HEK293 (cell line): ENCODE measurements around the gene PMF1.

ENCODE experiments used
- CTCF ChIA-PET: fragments of 350-600 bp; formaldehyde crosslinking; extraction: SDS; loops from one replicate; lab custom pipeline; 2021; ENCODE audit warnings: antibody characterized with exemption; lab: Yijun Ruan, JAX
- POLR2A ChIA-PET: fragments of 300-600 bp; formaldehyde crosslinking; extraction: SDS; loops from one replicate; lab custom pipeline; 2020; ENCODE audit warnings: antibody characterized with exemption, inconsistent platforms; lab: Yijun Ruan, JAX
- H3K27ac ChIP-seq: fragments of 200-500 bp; sonication (Bioruptor generic); 2 replicates; pipeline ENCODE4 v1.5.1; 2014; ENCODE audit warnings: low read depth, low read length, control low read depth, inconsistent platforms; ENCODE audit errors: extremely low read depth
- H3K36me3 ChIP-seq, 2 experiments: fragments of 200-500 bp in 1 of 2; sonication (Bioruptor generic) in 1 of 2; 1 replicate in 1 of 2; 2 replicates in 1 of 2; pipeline ENCODE4 v1.5.1; 2014 to 2017; ENCODE audit warnings: inconsistent platforms in 2 of 2, low read length in 2 of 2; ENCODE audit not compliant: control insufficient read depth in 2 of 2, insufficient read depth in 1 of 2
- H3K4me1 ChIP-seq: fragments of 200-500 bp; sonication (Bioruptor generic); 2 replicates; pipeline ENCODE4 v1.5.1; 2014; ENCODE audit warnings: mild to moderate bottlenecking, low read length, inconsistent platforms; ENCODE audit not compliant: control insufficient read depth, insufficient read depth
- H3K4me3 ChIP-seq: 2 replicates; pipeline ENCODE4 v1.5.1; 2011; ENCODE audit warnings: low read depth, mild to moderate bottlenecking, control low read depth, low read length, moderate library complexity
- H3K9me3 ChIP-seq: fragments of 200-500 bp; sonication (Bioruptor generic); 2 replicates; pipeline ENCODE4 v1.5.1; 2014; ENCODE audit warnings: low read depth, low read length, inconsistent platforms; ENCODE audit not compliant: control insufficient read depth, insufficient read depth
- HOXD13 ChIP-seq: sonication (generic); formaldehyde crosslinking; IDR thresholded peaks from 2 replicates; pipeline ENCODE4 v1.8.0; 2022; ENCODE audit warnings: missing genetic modification reagents, borderline replicate concordance
- IKZF3 ChIP-seq: fragments of 450-650 bp; IDR thresholded peaks from 2 replicates; pipeline ENCODE4 v1.5.0; 2018; ENCODE audit warnings: missing biosample characterization, mild to moderate bottlenecking, missing genetic modification characterization, moderate library complexity
- ZBTB1 ChIP-seq: fragments of 450-650 bp; formaldehyde crosslinking; IDR thresholded peaks from 2 replicates; pipeline ENCODE4 v1.5.1; 2016; ENCODE audit warnings: missing biosample characterization, missing genetic modification characterization
- ZNF221 ChIP-seq: fragments of 450-650 bp; formaldehyde crosslinking; IDR thresholded peaks from 2 replicates; pipeline ENCODE4 v1.5.1; 2017; ENCODE audit warnings: missing biosample characterization, missing genetic modification characterization, borderline replicate concordance
- ZNF24 ChIP-seq: fragments of 450-650 bp; formaldehyde crosslinking; IDR thresholded peaks from 2 replicates; pipeline ENCODE4 v1.5.1; 2016; ENCODE audit warnings: missing biosample characterization, missing genetic modification characterization
- ZNF266 ChIP-seq: fragments of 450-650 bp; formaldehyde crosslinking; IDR thresholded peaks from 2 replicates; pipeline ENCODE4 v1.5.1; 2016; ENCODE audit warnings: missing biosample characterization, missing genetic modification characterization, low read depth
- ZNF416 ChIP-seq: fragments of 450-650 bp; formaldehyde crosslinking; IDR thresholded peaks from 2 replicates; pipeline ENCODE4 v1.5.1; 2016; ENCODE audit warnings: missing biosample characterization, missing genetic modification characterization
- ZNF510 ChIP-seq: fragments of 450-650 bp; formaldehyde crosslinking; IDR thresholded peaks from 2 replicates; pipeline ENCODE4 v1.5.1; 2018; ENCODE audit warnings: mild to moderate bottlenecking, missing genetic modification characterization, missing biosample characterization; ENCODE audit not compliant: insufficient replicate concordance
- ZNF560 ChIP-seq: fragments of 450-650 bp; formaldehyde crosslinking; IDR thresholded peaks from 2 replicates; pipeline ENCODE4 v1.5.1; 2017; ENCODE audit warnings: missing biosample characterization, missing genetic modification characterization, borderline replicate concordance
- ZNF600 ChIP-seq: fragments of 450-650 bp; formaldehyde crosslinking; IDR thresholded peaks from 2 replicates; pipeline ENCODE4 v1.5.1; 2016; ENCODE audit warnings: missing biosample characterization, missing genetic modification characterization
- ZNF621 ChIP-seq: fragments of 450-650 bp; formaldehyde crosslinking; IDR thresholded peaks from 2 replicates; pipeline ENCODE4 v1.5.1; 2017; ENCODE audit warnings: missing biosample characterization, missing genetic modification characterization
- ZNF701 ChIP-seq: fragments of 450-650 bp; formaldehyde crosslinking; IDR thresholded peaks from 2 replicates; pipeline ENCODE4 v1.5.1; 2016; ENCODE audit warnings: missing biosample characterization, missing genetic modification characterization
- ZNF777 ChIP-seq: fragments of 450-650 bp; formaldehyde crosslinking; IDR thresholded peaks from 2 replicates; pipeline ENCODE4 v1.5.1; 2017; ENCODE audit warnings: missing biosample characterization, missing genetic modification characterization, borderline replicate concordance
- ZNF792 ChIP-seq: fragments of 450-650 bp; formaldehyde crosslinking; IDR thresholded peaks from 2 replicates; pipeline ENCODE4 v1.5.1; 2016; ENCODE audit warnings: missing biosample characterization, missing genetic modification characterization
- TF ChIP-seq, protein P1 (sequence below): fragments of 450-650 bp; formaldehyde crosslinking; optimal IDR thresholded peaks from 2 replicates; pipeline ENCODE3; 2016; ENCODE audit warnings: missing biosample characterization, mild to moderate bottlenecking, missing genetic modification characterization
- TF ChIP-seq, protein P2 (sequence below): fragments of 450-650 bp; formaldehyde crosslinking; IDR thresholded peaks from 2 replicates; pipeline ENCODE4 v1.5.1; 2016; ENCODE audit warnings: missing biosample characterization, missing genetic modification characterization, low read depth
- TF ChIP-seq, protein P3 (sequence below): fragments of 450-650 bp; formaldehyde crosslinking; IDR thresholded peaks from 2 replicates; pipeline ENCODE4 v1.5.1; 2016; ENCODE audit warnings: missing biosample characterization, missing genetic modification characterization
- TF ChIP-seq, protein P4 (sequence below): fragments of 450-650 bp; formaldehyde crosslinking; IDR thresholded peaks from 2 replicates; pipeline ENCODE4 v1.5.1; 2017; ENCODE audit warnings: missing biosample characterization, mild to moderate bottlenecking, missing genetic modification characterization, moderate library complexity
- TF ChIP-seq, protein P5 (sequence below): fragments of 450-650 bp; formaldehyde crosslinking; IDR thresholded peaks from 2 replicates; pipeline ENCODE4 v1.5.1; 2016; ENCODE audit warnings: missing biosample characterization, missing genetic modification characterization
- TF ChIP-seq, protein P6 (sequence below): fragments of 450-650 bp; formaldehyde crosslinking; IDR thresholded peaks from 2 replicates; pipeline ENCODE4 v1.5.1; 2016; ENCODE audit warnings: missing biosample characterization, missing genetic modification characterization
- TF ChIP-seq, protein P7 (sequence below): fragments of 450-650 bp; formaldehyde crosslinking; IDR thresholded peaks from 2 replicates; pipeline ENCODE4 v1.5.1; 2016; ENCODE audit warnings: missing biosample characterization, missing genetic modification characterization
- TF ChIP-seq, protein P8 (sequence below): fragments of 450-650 bp; formaldehyde crosslinking; IDR thresholded peaks from 2 replicates; pipeline ENCODE4 v1.5.1; 2016; ENCODE audit warnings: missing biosample characterization, missing genetic modification characterization, borderline replicate concordance

Gene PMF1

DNA sequence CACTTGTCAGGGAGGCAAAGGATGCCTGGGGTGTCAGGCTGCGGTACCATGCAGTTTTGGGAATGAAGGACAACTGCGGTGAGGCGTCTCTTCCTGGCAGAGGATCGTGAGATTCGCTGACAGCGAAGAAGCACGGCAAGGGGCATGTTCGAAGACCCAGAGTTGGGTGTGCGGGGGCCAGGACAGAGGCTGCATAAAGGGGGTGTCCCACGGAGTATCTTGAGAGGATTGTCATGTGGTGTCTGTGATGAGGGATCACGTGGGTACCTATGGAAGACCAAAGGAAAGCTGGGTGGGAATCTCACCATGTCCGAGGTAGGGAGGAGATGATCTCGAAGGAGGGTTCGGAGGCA is 18.5 kb upstream of the PMF1 start (continued):
- TF ChIP-seq, protein P1, sequence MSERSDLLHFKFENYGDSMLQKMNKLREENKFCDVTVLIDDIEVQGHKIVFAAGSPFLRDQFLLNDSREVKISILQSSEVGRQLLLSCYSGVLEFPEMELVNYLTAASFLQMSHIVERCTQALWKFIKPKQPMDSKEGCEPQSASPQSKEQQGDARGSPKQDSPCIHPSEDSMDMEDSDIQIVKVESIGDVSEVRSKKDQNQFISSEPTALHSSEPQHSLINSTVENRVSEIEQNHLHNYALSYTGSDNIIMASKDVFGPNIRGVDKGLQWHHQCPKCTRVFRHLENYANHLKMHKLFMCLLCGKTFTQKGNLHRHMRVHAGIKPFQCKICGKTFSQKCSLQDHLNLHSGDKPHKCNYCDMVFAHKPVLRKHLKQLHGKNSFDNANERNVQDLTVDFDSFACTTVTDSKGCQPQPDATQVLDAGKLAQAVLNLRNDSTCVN (tag by site-specific recombination) = no peak
- TF ChIP-seq ZNF600 (tag by site-specific recombination) = no peak
- no peak for TF ChIP-seq ZBTB1 (tag by site-specific recombination)
- no peak for TF ChIP-seq ZNF701 (tag by site-specific recombination)
- TF ChIP-seq ZNF221 = no peak
- no peak for TF ChIP-seq ZNF416
- TF ChIP-seq, protein P2, sequence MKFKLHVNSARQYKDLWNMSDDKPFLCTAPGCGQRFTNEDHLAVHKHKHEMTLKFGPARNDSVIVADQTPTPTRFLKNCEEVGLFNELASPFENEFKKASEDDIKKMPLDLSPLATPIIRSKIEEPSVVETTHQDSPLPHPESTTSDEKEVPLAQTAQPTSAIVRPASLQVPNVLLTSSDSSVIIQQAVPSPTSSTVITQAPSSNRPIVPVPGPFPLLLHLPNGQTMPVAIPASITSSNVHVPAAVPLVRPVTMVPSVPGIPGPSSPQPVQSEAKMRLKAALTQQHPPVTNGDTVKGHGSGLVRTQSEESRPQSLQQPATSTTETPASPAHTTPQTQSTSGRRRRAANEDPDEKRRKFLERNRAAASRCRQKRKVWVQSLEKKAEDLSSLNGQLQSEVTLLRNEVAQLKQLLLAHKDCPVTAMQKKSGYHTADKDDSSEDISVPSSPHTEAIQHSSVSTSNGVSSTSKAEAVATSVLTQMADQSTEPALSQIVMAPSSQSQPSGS = no peak
- TF ChIP-seq, protein P3, sequence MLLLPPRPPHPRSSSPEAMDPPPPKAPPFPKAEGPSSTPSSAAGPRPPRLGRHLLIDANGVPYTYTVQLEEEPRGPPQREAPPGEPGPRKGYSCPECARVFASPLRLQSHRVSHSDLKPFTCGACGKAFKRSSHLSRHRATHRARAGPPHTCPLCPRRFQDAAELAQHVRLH (tag by site-specific recombination) = 0 out of 2 replicates have a peak, but pooled peaks have one; percentile 3
- 0 out of 2 replicates have a peak, but pooled peaks have one; percentile 31 for TF ChIP-seq ZNF777 (tag by site-specific recombination)
- 0 out of 2 replicates have a peak, but pooled peaks have one; percentile 33 for TF ChIP-seq ZNF24 (tag by site-specific recombination)
- TF ChIP-seq ZNF510 (tag by site-specific recombination) = no peak
- no peak for TF ChIP-seq IKZF3 (tag by site-specific recombination)

DNA sequence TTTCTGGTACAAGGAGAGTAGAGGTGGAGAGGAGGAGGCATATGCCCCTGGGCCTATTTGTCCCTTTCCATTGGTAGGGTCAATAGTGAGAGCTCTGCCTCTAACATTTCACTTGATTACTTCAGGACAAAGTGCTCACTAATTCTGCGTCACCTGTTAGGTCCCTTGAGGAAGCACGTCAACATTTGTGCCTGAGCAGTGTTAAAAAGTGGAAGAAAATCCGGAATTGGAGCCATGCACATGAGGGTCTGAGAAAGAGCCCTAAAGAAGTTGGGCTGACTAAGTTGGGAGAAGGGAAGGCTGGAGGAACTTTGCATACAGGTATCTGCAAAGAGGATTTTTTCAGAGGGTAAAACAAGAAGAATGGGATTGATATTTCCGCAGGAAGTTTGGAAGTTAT is 17.0 kb upstream of the PMF1 start:
- Histone ChIP-seq H3K36me3 (peaks cover 0 to 46% of the 10 kb centered on the region in 2 experiments; a peak in 1 of 3 replicates), H3K4me3 (no peak overlapping the region), H3K4me1 (peaks cover 3% of the 10 kb centered on the region; the same call in 1 of the 2 replicates), H3K27ac (no peak overlapping the region), H3K9me3 (no peaks in the 10 kb centered on the region)
- TF ChIP-seq ZNF621 (tag by site-specific recombination) (no peak), ZNF792 (no peak), HOXD13 (no peak), ZNF560 (tag by site-specific recombination) (no peak), ZNF266 (no peak)
- TF ChIP-seq, protein P4, sequence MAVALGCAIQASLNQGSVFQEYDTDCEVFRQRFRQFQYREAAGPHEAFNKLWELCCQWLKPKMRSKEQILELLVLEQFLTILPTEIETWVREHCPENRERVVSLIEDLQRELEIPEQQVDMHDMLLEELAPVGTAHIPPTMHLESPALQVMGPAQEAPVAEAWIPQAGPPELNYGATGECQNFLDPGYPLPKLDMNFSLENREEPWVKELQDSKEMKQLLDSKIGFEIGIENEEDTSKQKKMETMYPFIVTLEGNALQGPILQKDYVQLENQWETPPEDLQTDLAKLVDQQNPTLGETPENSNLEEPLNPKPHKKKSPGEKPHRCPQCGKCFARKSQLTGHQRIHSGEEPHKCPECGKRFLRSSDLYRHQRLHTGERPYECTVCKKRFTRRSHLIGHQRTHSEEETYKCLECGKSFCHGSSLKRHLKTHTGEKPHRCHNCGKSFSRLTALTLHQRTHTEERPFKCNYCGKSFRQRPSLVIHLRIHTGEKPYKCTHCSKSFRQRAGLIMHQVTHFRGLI (tag by site-specific recombination) = no peak
- TF ChIP-seq, protein P5, sequence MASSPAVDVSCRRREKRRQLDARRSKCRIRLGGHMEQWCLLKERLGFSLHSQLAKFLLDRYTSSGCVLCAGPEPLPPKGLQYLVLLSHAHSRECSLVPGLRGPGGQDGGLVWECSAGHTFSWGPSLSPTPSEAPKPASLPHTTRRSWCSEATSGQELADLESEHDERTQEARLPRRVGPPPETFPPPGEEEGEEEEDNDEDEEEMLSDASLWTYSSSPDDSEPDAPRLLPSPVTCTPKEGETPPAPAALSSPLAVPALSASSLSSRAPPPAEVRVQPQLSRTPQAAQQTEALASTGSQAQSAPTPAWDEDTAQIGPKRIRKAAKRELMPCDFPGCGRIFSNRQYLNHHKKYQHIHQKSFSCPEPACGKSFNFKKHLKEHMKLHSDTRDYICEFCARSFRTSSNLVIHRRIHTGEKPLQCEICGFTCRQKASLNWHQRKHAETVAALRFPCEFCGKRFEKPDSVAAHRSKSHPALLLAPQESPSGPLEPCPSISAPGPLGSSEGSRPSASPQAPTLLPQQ (tag by site-specific recombination) = no peak
- TF ChIP-seq, protein P6, sequence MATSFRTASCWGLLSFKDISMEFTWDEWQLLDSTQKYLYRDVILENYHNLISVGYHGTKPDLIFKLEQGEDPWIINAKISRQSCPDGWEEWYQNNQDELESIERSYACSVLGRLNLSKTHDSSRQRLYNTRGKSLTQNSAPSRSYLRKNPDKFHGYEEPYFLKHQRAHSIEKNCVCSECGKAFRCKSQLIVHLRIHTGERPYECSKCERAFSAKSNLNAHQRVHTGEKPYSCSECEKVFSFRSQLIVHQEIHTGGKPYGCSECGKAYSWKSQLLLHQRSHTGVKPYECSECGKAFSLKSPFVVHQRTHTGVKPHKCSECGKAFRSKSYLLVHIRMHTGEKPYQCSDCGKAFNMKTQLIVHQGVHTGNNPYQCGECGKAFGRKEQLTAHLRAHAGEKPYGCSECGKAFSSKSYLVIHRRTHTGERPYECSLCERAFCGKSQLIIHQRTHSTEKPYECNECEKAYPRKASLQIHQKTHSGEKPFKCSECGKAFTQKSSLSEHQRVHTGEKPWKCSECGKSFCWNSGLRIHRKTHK (tag by site-specific recombination) = no peak
- TF ChIP-seq, protein P7, sequence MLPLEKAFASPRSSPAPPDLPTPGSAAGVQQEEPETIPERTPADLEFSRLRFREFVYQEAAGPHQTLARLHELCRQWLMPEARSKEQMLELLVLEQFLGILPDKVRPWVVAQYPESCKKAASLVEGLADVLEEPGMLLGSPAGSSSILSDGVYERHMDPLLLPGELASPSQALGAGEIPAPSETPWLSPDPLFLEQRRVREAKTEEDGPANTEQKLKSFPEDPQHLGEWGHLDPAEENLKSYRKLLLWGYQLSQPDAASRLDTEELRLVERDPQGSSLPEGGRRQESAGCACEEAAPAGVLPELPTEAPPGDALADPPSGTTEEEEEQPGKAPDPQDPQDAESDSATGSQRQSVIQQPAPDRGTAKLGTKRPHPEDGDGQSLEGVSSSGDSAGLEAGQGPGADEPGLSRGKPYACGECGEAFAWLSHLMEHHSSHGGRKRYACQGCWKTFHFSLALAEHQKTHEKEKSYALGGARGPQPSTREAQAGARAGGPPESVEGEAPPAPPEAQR = no peak
- TF ChIP-seq, protein P8, sequence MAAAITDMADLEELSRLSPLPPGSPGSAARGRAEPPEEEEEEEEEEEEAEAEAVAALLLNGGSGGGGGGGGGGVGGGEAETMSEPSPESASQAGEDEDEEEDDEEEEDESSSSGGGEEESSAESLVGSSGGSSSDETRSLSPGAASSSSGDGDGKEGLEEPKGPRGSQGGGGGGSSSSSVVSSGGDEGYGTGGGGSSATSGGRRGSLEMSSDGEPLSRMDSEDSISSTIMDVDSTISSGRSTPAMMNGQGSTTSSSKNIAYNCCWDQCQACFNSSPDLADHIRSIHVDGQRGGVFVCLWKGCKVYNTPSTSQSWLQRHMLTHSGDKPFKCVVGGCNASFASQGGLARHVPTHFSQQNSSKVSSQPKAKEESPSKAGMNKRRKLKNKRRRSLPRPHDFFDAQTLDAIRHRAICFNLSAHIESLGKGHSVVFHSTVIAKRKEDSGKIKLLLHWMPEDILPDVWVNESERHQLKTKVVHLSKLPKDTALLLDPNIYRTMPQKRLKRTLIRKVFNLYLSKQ (tag by site-specific recombination) = no peak
- ChIA-PET POLR2A (interaction anchor here (0.6 kb wide), 1 partner anchor 105 kb away, joined by 4 read pairs; no protein-coding TSS in a partner anchor), CTCF (no interaction called here)
